HCT116 (cell line): ENCODE measurements around the gene MTERF4.

Source experiments
- ELF1 ChIP-seq: IDR thresholded peaks from 2 replicates; pipeline ENCODE4 v1.6.1; 2012; ENCODE audit warnings: low read depth, borderline replicate concordance
- EZH2 ChIP-seq: fragments of 200-600 bp; sonication (generic); IDR thresholded peaks from 2 replicates; pipeline ENCODE4 v1.6.1; 2017; ENCODE audit warnings: antibody characterized with exemption, mixed run types
- EZH2phosphoT487 ChIP-seq: fragments of 200-600 bp; IDR thresholded peaks from 2 replicates; pipeline ENCODE4 v1.6.1; 2018; ENCODE audit warnings: antibody characterized with exemption, borderline replicate concordance
- JUND ChIP-seq: IDR thresholded peaks from 2 replicates; pipeline ENCODE4 v1.6.1; 2012
- POLR2A ChIP-seq: IDR thresholded peaks from 2 replicates; pipeline ENCODE4 v1.7.0; 2011; ENCODE audit warnings: borderline replicate concordance; ENCODE audit not compliant: insufficient read depth, insufficient read length; ENCODE audit errors: extremely low read depth
- POLR2AphosphoS5 ChIP-seq: IDR thresholded peaks from 2 replicates; pipeline ENCODE4 v1.6.1; 2011; ENCODE audit warnings: mild to moderate bottlenecking, low read depth, low read length, moderate library complexity
- RAD21 ChIP-seq: IDR thresholded peaks from 2 replicates; pipeline ENCODE4 v1.6.1; 2012; ENCODE audit warnings: low read depth, mild to moderate bottlenecking
- YY1 ChIP-seq: IDR thresholded peaks from 2 replicates; pipeline ENCODE4 v1.6.1; 2011; ENCODE audit warnings: low read length, low read depth, moderate library complexity, mild to moderate bottlenecking; ENCODE audit not compliant: insufficient replicate concordance; ENCODE audit errors: extremely low read depth
- TF ChIP-seq, protein P1 (sequence below), 3 experiments: fragments of 200-600 bp in 1 of 3; sonication (generic) in 1 of 3; IDR thresholded peaks in 2 of 3; conservative IDR thresholded peaks in 1 of 3; 2 replicates each; pipeline ENCODE4 v1.5.1; 2012 to 2017; ENCODE audit warnings: low read depth in 2 of 3, low read length in 2 of 3, antibody characterized with exemption in 1 of 3, borderline replicate concordance in 1 of 3, control low read depth in 1 of 3, mild to moderate bottlenecking in 1 of 3, mixed read lengths in 1 of 3, mixed run types in 1 of 3, moderate library complexity in 1 of 3; ENCODE audit not compliant: insufficient read depth in 1 of 3

DNA sequence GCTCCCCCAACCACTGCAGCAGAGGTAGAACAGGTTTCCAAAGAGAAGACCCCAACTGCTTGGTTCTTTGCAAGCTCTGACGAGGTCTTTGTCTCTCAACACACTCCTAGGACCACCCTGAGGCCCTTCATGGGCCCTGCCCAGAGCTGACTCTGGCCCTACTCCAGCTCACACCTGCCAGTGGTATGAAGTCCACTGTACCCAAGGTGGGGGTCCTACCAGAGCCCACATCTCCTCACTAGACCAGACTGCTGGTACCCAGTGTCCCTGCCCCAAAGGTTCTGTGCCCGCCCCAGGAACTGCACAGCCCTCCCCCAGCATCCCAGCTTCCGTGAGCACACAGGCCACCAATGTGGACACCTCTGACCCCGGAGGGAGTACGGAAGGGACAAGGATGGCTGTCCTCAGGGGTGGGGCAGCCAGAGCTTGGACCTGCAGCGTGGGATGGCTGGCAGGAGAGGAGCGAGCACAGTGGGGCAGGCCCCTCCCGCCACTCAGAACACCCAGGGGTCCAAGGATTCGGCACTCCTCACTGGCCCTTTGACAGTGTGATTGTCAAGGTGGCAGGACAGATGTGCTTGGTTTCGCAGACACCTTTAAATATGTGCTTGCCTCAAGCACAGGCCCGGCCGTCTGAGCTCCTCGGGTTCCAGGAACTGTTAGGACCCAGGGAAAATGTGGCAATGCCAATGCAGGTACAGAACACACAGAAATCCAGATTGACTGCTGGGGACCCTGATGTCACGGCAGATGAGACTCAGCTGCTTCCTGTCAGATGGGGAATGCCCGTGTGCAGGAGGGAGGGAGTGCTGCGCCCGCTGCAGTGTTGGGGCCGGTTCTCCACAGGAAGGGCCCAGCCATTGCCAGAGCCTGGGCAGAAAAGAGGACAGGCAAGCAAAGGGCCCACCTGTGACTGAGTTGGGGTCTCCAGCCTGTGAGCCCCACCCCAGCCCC lies 51.2 kb downstream of the MTERF4 start:
- TF ChIP-seq, protein P1, sequence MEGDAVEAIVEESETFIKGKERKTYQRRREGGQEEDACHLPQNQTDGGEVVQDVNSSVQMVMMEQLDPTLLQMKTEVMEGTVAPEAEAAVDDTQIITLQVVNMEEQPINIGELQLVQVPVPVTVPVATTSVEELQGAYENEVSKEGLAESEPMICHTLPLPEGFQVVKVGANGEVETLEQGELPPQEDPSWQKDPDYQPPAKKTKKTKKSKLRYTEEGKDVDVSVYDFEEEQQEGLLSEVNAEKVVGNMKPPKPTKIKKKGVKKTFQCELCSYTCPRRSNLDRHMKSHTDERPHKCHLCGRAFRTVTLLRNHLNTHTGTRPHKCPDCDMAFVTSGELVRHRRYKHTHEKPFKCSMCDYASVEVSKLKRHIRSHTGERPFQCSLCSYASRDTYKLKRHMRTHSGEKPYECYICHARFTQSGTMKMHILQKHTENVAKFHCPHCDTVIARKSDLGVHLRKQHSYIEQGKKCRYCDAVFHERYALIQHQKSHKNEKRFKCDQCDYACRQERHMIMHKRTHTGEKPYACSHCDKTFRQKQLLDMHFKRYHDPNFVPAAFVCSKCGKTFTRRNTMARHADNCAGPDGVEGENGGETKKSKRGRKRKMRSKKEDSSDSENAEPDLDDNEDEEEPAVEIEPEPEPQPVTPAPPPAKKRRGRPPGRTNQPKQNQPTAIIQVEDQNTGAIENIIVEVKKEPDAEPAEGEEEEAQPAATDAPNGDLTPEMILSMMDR (IDR thresholded peaks at IDR 0.05 in 2 of 3, conservative IDR thresholded peaks at IDR 0.05 in 1 of 3; ENCODE audit: borderline replicate concordance in 1 of 3, insufficient read depth in 1 of 3, low read depth in 2 of 3, low read length in 2 of 3) = no peak
- TF ChIP-seq POLR2A = no peak
- no peak for TF ChIP-seq RAD21
- no peak for TF ChIP-seq JUND
- no peak for TF ChIP-seq EZH2phosphoT487
- TF ChIP-seq YY1 = no peak
- TF ChIP-seq ELF1 = no peak
- TF ChIP-seq EZH2 = no peak
- TF ChIP-seq POLR2AphosphoS5 = no peak
